PFSK-1 (cell line): ENCODE data around the gene SOBP.

Experiments
- POLR2AphosphoS5 ChIP-seq: IDR thresholded peaks from 2 replicates; pipeline ENCODE4 v1.6.1; 2012; ENCODE audit warnings: low read depth, mild to moderate bottlenecking, control low read depth, low read length, moderate library complexity
- TAF1 ChIP-seq: IDR thresholded peaks from 2 replicates; pipeline ENCODE4 v1.6.1; 2012; ENCODE audit warnings: low read length, control low read depth, borderline replicate concordance; ENCODE audit not compliant: insufficient read depth

DNA sequence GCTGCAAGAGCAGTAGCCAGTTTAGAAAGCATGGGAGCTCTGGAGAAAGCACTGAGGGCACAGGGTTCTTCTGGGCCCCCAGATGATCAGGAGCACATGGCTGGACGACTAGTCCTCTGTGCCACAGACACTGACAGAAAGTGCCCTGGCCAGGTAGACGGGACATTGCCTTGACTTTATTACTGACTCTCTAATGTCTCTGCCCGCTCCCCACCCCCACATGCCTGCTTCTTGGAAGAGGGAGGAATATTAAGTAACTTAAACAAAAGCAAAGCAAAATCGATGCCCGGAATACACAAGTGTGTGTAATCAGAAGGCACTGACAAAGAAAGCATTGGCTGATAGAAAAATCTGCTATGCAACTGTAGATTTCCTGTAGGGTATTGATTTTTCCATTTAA is 99.3 kb downstream of the SOBP start:
- TF ChIP-seq POLR2AphosphoS5 (no peak), TAF1 (no peak)
